K562 (cell line): ENCODE results near the gene CASP7. TPM values are rescaled to one million over a fixed set of nuclear protein-coding genes. Genes with fewer than 3 reads are reported as not detected.

ENCODE experiments used
- ATAC-seq: fragments of 200-7000 bp; cut with Tn5 transposase; 3 replicates; pipeline ENCODE4 v1.9.1; 2020; ENCODE audit warnings: moderate library complexity
- BruUV-seq: library from RNA; stranded (reverse); fragments of 400-500 nt; replicated peaks from 2 replicates; lab custom pipeline; 2021; lab: Mats Ljungman, UMichigan
- CTCF ChIA-PET: fragments of 300-600 bp; formaldehyde crosslinking; extraction: SDS; loops from one replicate; lab custom pipeline; 2021; ENCODE audit warnings: low intra/inter-chr PET ratio; lab: Yijun Ruan, JAX
- POLR2A ChIA-PET: fragments of 300-600, 350-650 bp; sonication (Branson Sonifier 250); formaldehyde crosslinking; extraction: SDS; loops from one replicate; lab custom pipeline; 2021; ENCODE audit warnings: antibody characterized with exemption, inconsistent platforms; lab: Yijun Ruan, JAX
- DNase-seq, 4 experiments: peaks; one replicate each; pipeline versions ENCODE4 v3.0.0 to v3.0.0-alpha.2; 2011 to 2018; ENCODE audit warnings: low spot score in 3 of 4, mixed read lengths in 3 of 4; ENCODE audit errors: extremely low read depth in 1 of 4
- FAIRE-seq: peaks from 2 replicates; lab custom pipeline; 2011; peaks lifted over from hg19 to GRCh38; lab: Jason Lieb, UNC
- H2AFZ ChIP-seq: 2 replicates; pipeline ENCODE4 v1.6.0; 2011; ENCODE audit warnings: low read depth, low read length, control low read depth, inconsistent platforms
- H3K27ac ChIP-seq: fragments of 200-600 bp; 3 replicates; pipeline ENCODE4 v1.8.0; 2011; ENCODE audit warnings: low read depth, mild to moderate bottlenecking, control low read depth, inconsistent platforms, low read length, moderate library complexity, mixed read lengths; ENCODE audit errors: extremely low read depth
- H3K27me3 ChIP-seq, 2 experiments: fragments of 300-600 bp in 1 of 2; 2 replicates in 1 of 2; 3 replicates in 1 of 2; pipeline versions ENCODE4 v1.6.0 to v1.8.0; 2011; ENCODE audit warnings: inconsistent platforms in 2 of 2, low read length in 2 of 2, mild to moderate bottlenecking in 1 of 2, mixed read lengths in 1 of 2, moderate library complexity in 1 of 2; ENCODE audit not compliant: control insufficient read depth in 2 of 2, insufficient read depth in 2 of 2
- H3K36me3 ChIP-seq: fragments of 300-600 bp; 3 replicates; pipeline ENCODE4 v1.8.0; 2011; ENCODE audit warnings: mild to moderate bottlenecking, low read length, inconsistent platforms; ENCODE audit not compliant: control insufficient read depth, insufficient read depth
- H3K4me1 ChIP-seq, 2 experiments: fragments of 200-600 bp in 1 of 2; replicated peaks in 1 of 2; 2 replicates in 1 of 2; 3 replicates in 1 of 2; pipeline versions ENCODE4 v1.5.1 to v1.8.0; 2011; ENCODE audit warnings: inconsistent platforms in 2 of 2, low read length in 2 of 2, mild to moderate bottlenecking in 1 of 2, mixed read lengths in 1 of 2, moderate library complexity in 1 of 2; ENCODE audit not compliant: control insufficient read depth in 2 of 2, insufficient read depth in 2 of 2
- H3K4me2 ChIP-seq: 2 replicates; pipeline ENCODE4 v1.6.1; 2011; ENCODE audit warnings: low read length, control low read depth, inconsistent platforms, mixed read lengths; ENCODE audit not compliant: insufficient read depth
- H3K4me3 ChIP-seq: fragments of 200-600 bp; sonication (generic), shearing (Covaris generic); 2 replicates; pipeline ENCODE4 v1.5.1; 2016; ENCODE audit warnings: control low read depth, inconsistent platforms
- H3K79me2 ChIP-seq: fragments of 200-600 bp; 3 replicates; pipeline ENCODE4 v1.8.0; 2011; ENCODE audit warnings: low read length, inconsistent platforms; ENCODE audit not compliant: control insufficient read depth, insufficient read depth
- H3K9ac ChIP-seq, 2 experiments: 2 replicates each; pipeline versions ENCODE4 v1.6.0 to v1.6.1; 2011; ENCODE audit warnings: low read depth in 2 of 2, low read length in 2 of 2, control low read depth in 1 of 2, inconsistent platforms in 1 of 2, mild to moderate bottlenecking in 1 of 2, mixed read lengths in 1 of 2; ENCODE audit not compliant: insufficient read depth in 1 of 2
- H3K9me1 ChIP-seq: one replicate; pipeline ENCODE4 v1.6.0; 2011; ENCODE audit warnings: inconsistent platforms, mild to moderate bottlenecking, low read length, moderate library complexity; ENCODE audit not compliant: control insufficient read depth, insufficient read depth
- H3K9me3 ChIP-seq: replicated peaks from 2 replicates; pipeline ENCODE4 v1.5.1; 2011; ENCODE audit warnings: low read depth, low read length, inconsistent platforms; ENCODE audit not compliant: control insufficient read depth, insufficient read depth
- H4K20me1 ChIP-seq: replicated peaks from 2 replicates; pipeline ENCODE4 v1.6.1; 2011; ENCODE audit warnings: low read length, inconsistent platforms, mixed read lengths; ENCODE audit not compliant: control insufficient read depth, insufficient read depth
- ARNT ChIP-seq, 2 experiments: fragments of 450-650 bp; IDR thresholded peaks; 2 replicates each; pipeline ENCODE4 v1.6.1; 2016; ENCODE audit warnings: mild to moderate bottlenecking in 1 of 2
- ESRRB ChIP-seq: fragments of 250-450 bp; sonication (Bioruptor Pico); IDR thresholded peaks from 2 replicates; pipeline ENCODE4 v1.5.0; 2020; ENCODE audit warnings: mild to moderate bottlenecking, moderate library complexity, borderline replicate concordance
- MAFG ChIP-seq: fragments of 450-650 bp; conservative IDR thresholded peaks from 2 replicates; pipeline ENCODE4 v1.6.1; 2016; ENCODE audit warnings: missing genetic modification characterization, missing compliant biosample characterization
- MAFK ChIP-seq: IDR thresholded peaks from 2 replicates; pipeline ENCODE4 v1.6.1; 2011; ENCODE audit warnings: low read length, improper control_type of control experiment
- NFIC ChIP-seq: fragments of 450-650 bp; IDR thresholded peaks from 2 replicates; pipeline ENCODE4 v1.6.1; 2017; ENCODE audit warnings: mild to moderate bottlenecking, inconsistent platforms
- PYGO2 ChIP-seq: fragments of 450-650 bp; IDR thresholded peaks from 2 replicates; pipeline ENCODE4 v1.6.1; 2016; ENCODE audit warnings: mild to moderate bottlenecking, missing genetic modification characterization, moderate library complexity, missing compliant biosample characterization
- SMAD1 ChIP-seq: fragments of 150-350 bp; IDR thresholded peaks from 2 replicates; pipeline ENCODE4 v1.6.1; 2014; ENCODE audit warnings: low read length, low read depth; ENCODE audit not compliant: partially characterized antibody
- SMAD2 ChIP-seq: fragments of 150-350 bp; IDR thresholded peaks from 2 replicates; pipeline ENCODE4 v1.6.1; 2014; ENCODE audit warnings: low read depth, mild to moderate bottlenecking, low read length
- TCF7 ChIP-seq: sonication (generic); IDR thresholded peaks from 2 replicates; pipeline ENCODE4 v1.6.1; 2016; ENCODE audit warnings: antibody characterized with exemption, borderline replicate concordance
- ZNF212 ChIP-seq: fragments of 450-650 bp; formaldehyde crosslinking; IDR thresholded peaks from 2 replicates; pipeline ENCODE4 v1.4.0; 2020; ENCODE audit warnings: mild to moderate bottlenecking
- ZNF583 ChIP-seq: fragments of 250-450 bp; sonication (Bioruptor Pico); IDR thresholded peaks from 2 replicates; pipeline ENCODE4 v1.4.0; 2020
- WGBS: fragments of 100-300 bp; shearing (Covaris generic); methylation state at CpG from one replicate; pipeline ENCODE4 v1.1.6; 2016; ENCODE audit warnings: low coverage, mixed read lengths; ENCODE audit not compliant: insufficient coverage; ENCODE audit errors: missing lambda C conversion rate; 5-methylcytosine and 5-hydroxymethylcytosine counted together
- in situ Hi-C: fragments of 300-500 bp; cut with MboI; formaldehyde crosslinking; loops from 4 replicates; pipeline ENCODE4 v1.15.0; 2018; ENCODE audit warnings: inconsistent platforms, mixed read lengths
- intact Hi-C: fragments of 100-400 bp; cut with micrococcal nuclease; formaldehyde crosslinking; loops from 2 replicates; pipeline ENCODE4 v1.14.2; 2022
- polyA plus RNA-seq, 8 experiments: library from polyadenylated mRNA; depleted of rRNA in 4 of 8; stranded (reverse) in 5 of 8; unstranded in 3 of 8; fragments of >200 nt; fragmentation: Nextera tagmentation in 2 of 8; fragmentation: Illumina TruSeq in 1 of 8; extraction: Ambion mirVana in 2 of 8; extraction: Trizol in 1 of 8; gene quantifications; 2 replicates each; pipeline versions ENCODE4 v1.2.1 to v1.2.3, GENCODE V29; 2011 to 2014; ENCODE audit warnings: inconsistent platforms in 1 of 8, missing spikeins in 1 of 8
- total RNA-seq, 7 experiments: library from RNA; depleted of rRNA in 6 of 7; stranded (reverse); fragments of >200 nt in 6 of 7; fragmentation: Illumina TruSeq in 2 of 7; extraction: Trizol in 2 of 7; gene quantifications; 2 replicates each; pipeline versions ENCODE4 v1.2.1 to v1.2.3, GENCODE V29; 2011 to 2021; ENCODE audit warnings: low replicate concordance in 1 of 7
- TF ChIP-seq, protein P1 (sequence below): fragments of 200-800 bp; sonication (Bioruptor generic); IDR thresholded peaks from 2 replicates; pipeline ENCODE4 v1.6.1; 2017; ENCODE audit warnings: missing genetic modification characterization, missing compliant biosample characterization
- TF ChIP-seq, protein P2 (sequence below): fragments of 250-450 bp; sonication (Bioruptor Pico); IDR thresholded peaks from 2 replicates; pipeline ENCODE4 v1.9.0; 2021; ENCODE audit warnings: mild to moderate bottlenecking
- TF ChIP-seq, protein P3 (sequence below), 2 experiments: fragments of 450-650 bp; IDR thresholded peaks; 2 replicates each; pipeline ENCODE4 v1.6.1; 2016
- TF ChIP-seq, protein P4 (sequence below): fragments of 250-450 bp; sonication (Bioruptor Pico); IDR thresholded peaks from 2 replicates; pipeline ENCODE4 v1.5.1; 2021; ENCODE audit warnings: mild to moderate bottlenecking

Gene CASP7
- total and polyA plus RNA-seq, 9 of the 15 experiments (the other 6 are each of a cell fraction or from before 2014, with no cell fraction given): 2.2 to 23.3 (median 9.0) TPM

DNA sequence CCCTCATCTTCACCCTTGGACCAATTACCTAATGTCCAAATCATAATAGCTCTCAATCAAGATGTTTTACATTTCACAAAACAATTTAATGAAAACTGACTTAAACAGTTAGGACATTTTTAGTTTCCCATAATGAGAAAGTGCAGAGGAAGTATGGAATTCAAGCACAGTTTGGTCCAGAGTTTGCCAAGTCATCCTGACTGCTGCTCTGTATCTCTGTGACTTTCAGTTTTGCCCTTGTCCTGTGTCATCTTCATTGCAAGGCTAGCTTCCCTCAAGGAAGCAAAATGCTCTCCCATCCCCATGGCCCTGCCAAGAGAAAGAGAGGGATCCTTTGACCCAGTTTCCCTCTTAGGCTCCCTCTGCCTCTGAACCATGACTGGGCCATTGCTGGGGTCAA, 63.9 kb downstream of the CASP7 start (continued):
- TF ChIP-seq MAFG (tag) (peak; percentile 79), ESRRB (CRISPR knock-in tag) (no peak), MAFK (0 out of 2 replicates have a peak, but pooled peaks have one; percentile 19), PYGO2 (tag) (no peak), SMAD1 (no peak), SMAD2 (no peak)

DNA sequence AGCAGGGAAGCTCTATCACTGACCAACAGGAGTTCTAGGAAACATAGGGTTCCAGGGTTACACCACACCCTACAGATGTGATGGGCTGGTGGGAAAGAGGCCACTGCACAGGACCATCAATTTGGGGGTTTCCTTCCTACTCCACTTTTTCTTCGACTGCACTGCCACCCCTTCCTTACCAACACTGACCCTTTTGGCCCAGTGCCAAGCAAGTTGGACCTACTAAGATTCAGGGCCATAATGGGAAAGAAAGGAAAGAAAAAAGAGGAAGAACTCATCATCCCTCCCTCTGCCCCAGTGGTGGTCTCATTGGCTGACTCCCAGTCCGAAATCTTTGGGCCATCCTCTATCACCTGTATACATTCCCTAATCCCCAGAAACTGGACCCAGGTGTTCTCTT, 65.7 kb downstream of the CASP7 start:
- Histone ChIP-seq H3K27ac (no peak overlapping the region), H3K36me3 (no peaks in the 10 kb centered on the region), H3K4me2 (no peak overlapping the region), H3K9me1 (no peaks in the 10 kb centered on the region), H3K27me3 (no peaks in the 10 kb centered on the region; a peak in 1 of 5 replicates), H3K4me1 (no peaks in the 10 kb centered on the region), H3K79me2 (no peaks in the 10 kb centered on the region), H3K9me3 (no peaks in the 10 kb centered on the region), H4K20me1 (no peaks in the 10 kb centered on the region), H3K4me3 (no peak overlapping the region), H3K9ac (no peak overlapping the region), H2AFZ (no peak overlapping the region)
- ATAC-seq (no peak), FAIRE-seq (no peak), DNase-seq (no peak)
- intact Hi-C loops (no loop called here), in situ Hi-C loops (no loop called here)
- WGBS: 0% methylated on average over 1 of the region's 2 CpGs
- BruUV-seq: no TSS peak
- no peak for TF ChIP-seq ZNF212 (CRISPR knock-in tag)
- TF ChIP-seq ARNT (IDR thresholded peaks at IDR 0.05): no peak
- TF ChIP-seq, protein P1, sequence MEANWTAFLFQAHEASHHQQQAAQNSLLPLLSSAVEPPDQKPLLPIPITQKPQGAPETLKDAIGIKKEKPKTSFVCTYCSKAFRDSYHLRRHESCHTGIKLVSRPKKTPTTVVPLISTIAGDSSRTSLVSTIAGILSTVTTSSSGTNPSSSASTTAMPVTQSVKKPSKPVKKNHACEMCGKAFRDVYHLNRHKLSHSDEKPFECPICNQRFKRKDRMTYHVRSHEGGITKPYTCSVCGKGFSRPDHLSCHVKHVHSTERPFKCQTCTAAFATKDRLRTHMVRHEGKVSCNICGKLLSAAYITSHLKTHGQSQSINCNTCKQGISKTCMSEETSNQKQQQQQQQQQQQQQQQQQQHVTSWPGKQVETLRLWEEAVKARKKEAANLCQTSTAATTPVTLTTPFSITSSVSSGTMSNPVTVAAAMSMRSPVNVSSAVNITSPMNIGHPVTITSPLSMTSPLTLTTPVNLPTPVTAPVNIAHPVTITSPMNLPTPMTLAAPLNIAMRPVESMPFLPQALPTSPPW (CRISPR knock-in tag): no peak
- no peak for TF ChIP-seq TCF7
- TF ChIP-seq NFIC: peak; percentile 86
- TF ChIP-seq, protein P2, sequence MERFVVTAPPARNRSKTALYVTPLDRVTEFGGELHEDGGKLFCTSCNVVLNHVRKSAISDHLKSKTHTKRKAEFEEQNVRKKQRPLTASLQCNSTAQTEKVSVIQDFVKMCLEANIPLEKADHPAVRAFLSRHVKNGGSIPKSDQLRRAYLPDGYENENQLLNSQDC: no peak
- TF ChIP-seq, protein P3, sequence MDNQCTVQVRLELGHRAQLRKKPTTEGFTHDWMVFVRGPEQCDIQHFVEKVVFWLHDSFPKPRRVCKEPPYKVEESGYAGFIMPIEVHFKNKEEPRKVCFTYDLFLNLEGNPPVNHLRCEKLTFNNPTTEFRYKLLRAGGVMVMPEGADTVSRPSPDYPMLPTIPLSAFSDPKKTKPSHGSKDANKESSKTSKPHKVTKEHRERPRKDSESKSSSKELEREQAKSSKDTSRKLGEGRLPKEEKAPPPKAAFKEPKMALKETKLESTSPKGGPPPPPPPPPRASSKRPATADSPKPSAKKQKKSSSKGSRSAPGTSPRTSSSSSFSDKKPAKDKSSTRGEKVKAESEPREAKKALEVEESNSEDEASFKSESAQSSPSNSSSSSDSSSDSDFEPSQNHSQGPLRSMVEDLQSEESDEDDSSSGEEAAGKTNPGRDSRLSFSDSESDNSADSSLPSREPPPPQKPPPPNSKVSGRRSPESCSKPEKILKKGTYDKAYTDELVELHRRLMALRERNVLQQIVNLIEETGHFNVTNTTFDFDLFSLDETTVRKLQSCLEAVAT (IDR thresholded peaks at IDR 0.05): no peak
- TF ChIP-seq, protein P4, sequence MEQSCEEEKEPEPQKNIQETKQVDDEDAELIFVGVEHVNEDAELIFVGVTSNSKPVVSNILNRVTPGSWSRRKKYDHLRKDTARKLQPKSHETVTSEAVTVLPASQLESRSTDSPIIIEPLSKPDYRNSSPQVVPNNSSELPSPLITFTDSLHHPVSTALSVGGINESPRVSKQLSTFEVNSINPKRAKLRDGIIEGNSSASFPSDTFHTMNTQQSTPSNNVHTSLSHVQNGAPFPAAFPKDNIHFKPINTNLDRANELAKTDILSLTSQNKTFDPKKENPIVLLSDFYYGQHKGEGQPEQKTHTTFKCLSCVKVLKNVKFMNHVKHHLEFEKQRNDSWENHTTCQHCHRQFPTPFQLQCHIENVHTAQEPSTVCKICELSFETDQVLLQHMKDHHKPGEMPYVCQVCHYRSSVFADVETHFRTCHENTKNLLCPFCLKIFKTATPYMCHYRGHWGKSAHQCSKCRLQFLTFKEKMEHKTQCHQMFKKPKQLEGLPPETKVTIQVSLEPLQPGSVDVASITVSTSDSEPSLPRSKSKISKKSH (CRISPR knock-in tag): no peak
- no peak for TF ChIP-seq ZNF583
- CTCF ChIA-PET: no interaction called here
- POLR2A ChIA-PET: no interaction called here
